ENCODE results near the gene VSIR.

Gene VSIR

GRCh38 chr10:71763352-71764127 is 9.8 kb downstream of the VSIR start:
- DNase-seq, result no peak

GRCh38 chr10:71762324-71762723 is 11.0 kb downstream of the VSIR start:
- no peak for DNase-seq

- no peak for DNase-seq
Observed at GRCh38 chr10:71761541-71762113, 11.7 kb downstream of the VSIR start.

GRCh38 chr10:71761105-71761511 is 12.2 kb downstream of the VSIR start:
- DNase-seq, result no peak

- no peak for DNase-seq
Observed at GRCh38 chr10:71757399-71757922, 15.9 kb downstream of the VSIR start.

- no peak for DNase-seq
Observed at GRCh38 chr10:71756311-71757191, 16.8 kb downstream of the VSIR start.

GRCh38 chr10:71755179-71755879 is 18.0 kb downstream of the VSIR start:
- no peak for DNase-seq

- DNase-seq, result no peak
Observed at GRCh38 chr10:71754562-71754961, 18.8 kb downstream of the VSIR start.

- no peak for DNase-seq
Observed at GRCh38 chr10:71753960-71754505, 19.3 kb downstream of the VSIR start.

- DNase-seq, result no peak
Observed at GRCh38 chr10:71753091-71753959, 20.0 kb downstream of the VSIR start.

GRCh38 chr10:71752391-71753090 is 20.8 kb downstream of the VSIR start:
- no peak for DNase-seq

- no peak for DNase-seq
Observed at GRCh38 chr10:71751515-71752224, 21.6 kb downstream of the VSIR start.

- no peak for DNase-seq
Observed at GRCh38 chr10:71750986-71751385, 22.3 kb downstream of the VSIR start.

GRCh38 chr10:71750124-71750841 is 23.0 kb downstream of the VSIR start:
- no peak for DNase-seq

GRCh38 chr10:71749396-71749795 is 23.9 kb downstream of the VSIR start:
- no peak for DNase-seq

GRCh38 chr10:71748671-71749191 is 24.6 kb downstream of the VSIR start:
- DNase-seq, result no peak

- DNase-seq, result no peak
Observed at GRCh38 chr10:71747551-71748523, 25.5 kb downstream of the VSIR start.

- DNase-seq, result no peak
Observed at GRCh38 chr10:71747039-71747531, 26.2 kb downstream of the VSIR start.

Measured in NCI-H1048 (cell line).